OCI-LY1 (cell line): ENCODE results near the gene ING4.

ENCODE experiments used
- H2AFZ ChIP-seq: fragments of 200-600 bp; sonication (generic), shearing (Covaris generic); 2 replicates; pipeline ENCODE4 v1.6.0; 2014; ENCODE audit warnings: antibody characterized with exemption, mild to moderate bottlenecking, low read length
- H3F3A ChIP-seq: fragments of 200-600 bp; sonication (generic), shearing (Covaris generic); 2 replicates; pipeline ENCODE4 v1.6.0; 2014; ENCODE audit warnings: mild to moderate bottlenecking, antibody characterized with exemption, low read length, moderate library complexity; ENCODE audit not compliant: insufficient read depth
- H3K27ac ChIP-seq: fragments of 200-600 bp; sonication (generic); 2 replicates; pipeline ENCODE4 v1.5.1; 2014; ENCODE audit warnings: low read length, mixed run types, mild to moderate bottlenecking, low read depth; ENCODE audit not compliant: poor library complexity, severe bottlenecking
- H3K27me3 ChIP-seq: fragments of 200-600 bp; sonication (generic); 2 replicates; pipeline ENCODE4 v1.6.0; 2014; ENCODE audit warnings: antibody characterized with exemption, mild to moderate bottlenecking, low read length, moderate library complexity; ENCODE audit not compliant: insufficient read depth
- H3K36me3 ChIP-seq: fragments of 200-600 bp; sonication (generic); 2 replicates; pipeline ENCODE4 v1.6.1; 2014; ENCODE audit warnings: mild to moderate bottlenecking, antibody characterized with exemption, low read length, moderate library complexity, mixed read lengths; ENCODE audit not compliant: insufficient read depth
- H3K4me1 ChIP-seq: fragments of 200-600 bp; sonication (generic); 2 replicates; pipeline ENCODE4 v1.5.1; 2014; ENCODE audit warnings: mild to moderate bottlenecking, low read length, moderate library complexity; ENCODE audit not compliant: insufficient read depth, severe bottlenecking
- H3K4me2 ChIP-seq: fragments of 200-600 bp; sonication (generic), shearing (Covaris generic); 2 replicates; pipeline ENCODE4 v1.6.1; 2014; ENCODE audit warnings: low read length
- H3K4me3 ChIP-seq: fragments of 200-600 bp; sonication (generic); 2 replicates; pipeline ENCODE4 v1.5.1; 2014; ENCODE audit warnings: low read length, low read depth, mild to moderate bottlenecking, mixed read lengths; ENCODE audit not compliant: poor library complexity, severe bottlenecking
- H3K79me2 ChIP-seq: fragments of 200-600 bp; shearing (Covaris generic); 2 replicates; pipeline ENCODE4 v1.6.1; 2016; ENCODE audit warnings: mixed run types, low read length, mixed read lengths; ENCODE audit not compliant: insufficient read depth
- H3K9ac ChIP-seq: fragments of 200-600 bp; sonication (generic), shearing (Covaris generic); 2 replicates; pipeline ENCODE4 v1.6.1; 2014; ENCODE audit warnings: mild to moderate bottlenecking, low read length, mixed read lengths
- H3K9me2 ChIP-seq: fragments of 200-600 bp; sonication (generic), shearing (Covaris generic); 2 replicates; pipeline ENCODE4 v1.6.1; 2014; ENCODE audit warnings: low read depth, mild to moderate bottlenecking, low read length, mixed read lengths
- H3K9me3 ChIP-seq: fragments of 200-600 bp; shearing (Covaris generic); 2 replicates; pipeline ENCODE4 v1.6.1; 2014; ENCODE audit warnings: low read length, mixed read lengths
- H4K20me1 ChIP-seq: fragments of 200-600 bp; sonication (generic), shearing (Covaris generic); 2 replicates; pipeline ENCODE4 v1.6.0; 2016; ENCODE audit warnings: mild to moderate bottlenecking, low read length; ENCODE audit not compliant: insufficient read depth
- CTCF ChIP-seq: fragments of 200-600 bp; sonication (generic), shearing (Covaris generic); IDR thresholded peaks from 2 replicates; pipeline ENCODE4 v1.5.1; 2017; ENCODE audit warnings: mild to moderate bottlenecking, antibody characterized with exemption, low read length, moderate library complexity, mixed read lengths
- EZH2 ChIP-seq: fragments of 200-600 bp; sonication (generic), shearing (Covaris generic); IDR thresholded peaks from 2 replicates; pipeline ENCODE4 v1.8.0; 2017; ENCODE audit warnings: borderline replicate concordance, mixed run types, mild to moderate bottlenecking, antibody characterized with exemption, low read length, moderate library complexity, mixed read lengths

ING4 gene

GRCh38 chr12:6606331-6607131 lies 56.4 kb downstream of the ING4 start:
- Histone ChIP-seq H3K36me3 (peaks cover 39% of the 10 kb centered on the region), H3K27me3 (no peaks in the 10 kb centered on the region), H3K9me3 (no peaks in the 10 kb centered on the region), H3K27ac (peak overlapping the region; percentile 58), H3K9me2 (no peaks in the 10 kb centered on the region), H3K4me2 (peak overlapping the region; percentile 93), H3K9ac (peak overlapping the region; percentile 79), H4K20me1 (no peaks in the 10 kb centered on the region; the same call in 1 of the 2 replicates), H3K79me2 (peaks cover 27% of the 10 kb centered on the region), H3F3A (peaks cover 19% of the 10 kb centered on the region), H2AFZ (no peak overlapping the region), H3K4me1 (peaks cover 47% of the 10 kb centered on the region), H3K4me3 (peak overlapping the region; percentile 83)
- no peak for TF ChIP-seq CTCF
- no peak for TF ChIP-seq EZH2

- Histone ChIP-seq H3K4me1 (peaks cover 44% of the 10 kb centered on the region), H3K36me3 (peaks cover 47% of the 10 kb centered on the region), H2AFZ (no peak overlapping the region), H3F3A (peaks cover 19% of the 10 kb centered on the region), H4K20me1 (no peaks in the 10 kb centered on the region; the same call in 1 of the 2 replicates), H3K4me2 (peak overlapping the region; percentile 93), H3K4me3 (peak overlapping the region; percentile 83), H3K9me2 (no peaks in the 10 kb centered on the region), H3K79me2 (peaks cover 27% of the 10 kb centered on the region), H3K9me3 (no peaks in the 10 kb centered on the region), H3K27ac (peak overlapping the region; percentile 58), H3K9ac (peak overlapping the region; percentile 79), H3K27me3 (no peaks in the 10 kb centered on the region)
- TF ChIP-seq CTCF (0 out of 2 replicates have a peak, but pooled peaks have one; percentile 6), EZH2 (no peak)
Measured at GRCh38 chr12:6605421-6606330, 57.2 kb downstream of the ING4 start.

- H3K4me3 ChIP-seq: peak overlapping the region; percentile 83
- peak overlapping the region; percentile 58 for H3K27ac ChIP-seq
- no peak overlapping the region for H2AFZ ChIP-seq
- H4K20me1 ChIP-seq: no peaks in the 10 kb centered on the region; the same call in 1 of the 2 replicates
- H3K79me2 ChIP-seq: peaks cover 27% of the 10 kb centered on the region
- TF ChIP-seq CTCF: no peak
- TF ChIP-seq EZH2: no peak
- peaks cover 19% of the 10 kb centered on the region for H3F3A ChIP-seq
- peak overlapping the region; percentile 79 for H3K9ac ChIP-seq
- peak overlapping the region; percentile 93 for H3K4me2 ChIP-seq
- H3K9me3 ChIP-seq: no peaks in the 10 kb centered on the region
- H3K27me3 ChIP-seq: no peaks in the 10 kb centered on the region
- H3K36me3 ChIP-seq: peaks cover 59% of the 10 kb centered on the region
- peaks cover 44% of the 10 kb centered on the region for H3K4me1 ChIP-seq
- H3K9me2 ChIP-seq: no peaks in the 10 kb centered on the region
Measured at GRCh38 chr12:6604259-6605029, 58.5 kb downstream of the ING4 start.
